ENCODE data around the gene DPM1.

GRCh38 chr20:51001430-51002265 lies 43.3 kb upstream of the DPM1 start:
- no peak for TF ChIP-seq CTCF (IDR thresholded peaks at IDR 0.05)
- TF ChIP-seq POLR2AphosphoS5 (IDR thresholded peaks at IDR 0.05): no peak
- TF ChIP-seq POLR2A (IDR thresholded peaks at IDR 0.05): no peak
